AG04449 (cell line): ENCODE data around the gene SPAAR.
A peak's percentile ranks its signal among the peaks of the same experiment; 100 is the strongest.
"Not testable (repeated sequence)": the region's sequence is repeated elsewhere in the genome, so short reads cannot be mapped to it uniquely, and the experiment has no call there.

Experiments
- CTCF ChIA-PET: fragments of 350-600 bp; formaldehyde crosslinking; extraction: SDS; loops from one replicate; lab custom pipeline; 2021; ENCODE audit warnings: antibody characterized with exemption; lab: Yijun Ruan, JAX
- POLR2A ChIA-PET: fragments of 400-600, 350-600 bp; formaldehyde crosslinking; extraction: SDS; loops from one replicate; lab custom pipeline; 2020; ENCODE audit warnings: antibody characterized with exemption, inconsistent platforms; lab: Yijun Ruan, JAX
- DNase-seq: peaks from one replicate; pipeline ENCODE4 v3.0.0-alpha.2; 2010; ENCODE audit warnings: low read depth, low spot score
- H3K4me3 ChIP-seq: 2 replicates; pipeline ENCODE4 v1.5.1; 2011; ENCODE audit warnings: low read depth, mild to moderate bottlenecking, control low read depth, low read length
- CTCF ChIP-seq: IDR thresholded peaks from one replicate; pipeline ENCODE4 v1.5.1; 2011; ENCODE audit warnings: mild to moderate bottlenecking, moderate library complexity, low read length, control low read depth, inconsistent platforms; ENCODE audit not compliant: insufficient read depth; ENCODE audit errors: missing control alignments

The SPAAR gene

GRCh38 chr9:35909687-35910612, 660 bp downstream of the SPAAR start:
- no peak for TF ChIP-seq CTCF
- CTCF ChIA-PET: interaction anchor here (1.0 to 12.6 kb wide), 15 partner anchors 8 to 175 kb away, joined by 3 to 137 read pairs (median 6); no protein-coding TSS in a partner anchor
- H3K4me3 ChIP-seq: no peak overlapping the region
- no peak for DNase-seq
- POLR2A ChIA-PET: no interaction called here

GRCh38 chr9:35910613-35911359, 1.5 kb downstream of the SPAAR start:
- peak; percentile 41 for TF ChIP-seq CTCF
- ChIA-PET CTCF (interaction anchor here (0.6 to 12.6 kb wide), 31 partner anchors 9 to 180 kb away, joined by 3 to 137 read pairs (median 4); partner anchors contain the start of gene HINT2), POLR2A (no interaction called here)
- H3K4me3 ChIP-seq: no peak overlapping the region
- no peak for DNase-seq

- POLR2A ChIA-PET: no interaction called here
- H3K4me3 ChIP-seq: no peak overlapping the region
- no peak for DNase-seq
These were observed 2.4 kb downstream of the SPAAR start for GRCh38 chr9:35911690-35912089.

GRCh38 chr9:35912791-35913400, 3.6 kb downstream of the SPAAR start:
- ChIA-PET POLR2A (no interaction called here), CTCF (interaction anchor here (1.1 to 12.6 kb wide), 4 partner anchors 10 to 123 kb away, joined by 3 to 137 read pairs (median 24); no protein-coding TSS in a partner anchor)
- DNase-seq: no peak
- no peak for TF ChIP-seq CTCF
- no peak overlapping the region for H3K4me3 ChIP-seq

More at GRCh38 chr9:35911690-35912089, 2.4 kb downstream of the SPAAR start:
- no peak for TF ChIP-seq CTCF
- CTCF ChIA-PET: interaction anchor here (0.6 to 12.6 kb wide), 26 partner anchors 10 to 181 kb away, joined by 3 to 137 read pairs (median 4); partner anchors contain the start of gene HINT2

- CTCF ChIA-PET: interaction anchor here (1.1 to 12.6 kb wide), 3 partner anchors 10 to 32 kb away, joined by 3 to 137 read pairs (median 22); no protein-coding TSS in a partner anchor
- H3K4me3 ChIP-seq, DNase-seq, POLR2A ChIA-PET: not testable (repeated sequence)
These were observed 4.1 kb downstream of the SPAAR start for GRCh38 chr9:35913429-35913828.

- POLR2A ChIA-PET: no interaction called here
These were observed 5.1 kb downstream of the SPAAR start for GRCh38 chr9:35914301-35914807.

More at GRCh38 chr9:35914301-35914807, 5.1 kb downstream of the SPAAR start:
- TF ChIP-seq CTCF: no peak
- DNase-seq: no peak
- CTCF ChIA-PET: interaction anchor here (12.6 kb wide), 1 partner anchor 9 kb away, joined by 137 read pairs; no protein-coding TSS in a partner anchor
- no peak overlapping the region for H3K4me3 ChIP-seq
